ENCODE results near the gene OGFOD1. TPM values are rescaled to one million over a fixed set of nuclear protein-coding genes. Genes with fewer than 3 reads are reported as not detected.

Gene OGFOD1
- total and polyA plus RNA-seq, 12 donors, result 8.9 to 41.0 (median 35.8) TPM

DNA sequence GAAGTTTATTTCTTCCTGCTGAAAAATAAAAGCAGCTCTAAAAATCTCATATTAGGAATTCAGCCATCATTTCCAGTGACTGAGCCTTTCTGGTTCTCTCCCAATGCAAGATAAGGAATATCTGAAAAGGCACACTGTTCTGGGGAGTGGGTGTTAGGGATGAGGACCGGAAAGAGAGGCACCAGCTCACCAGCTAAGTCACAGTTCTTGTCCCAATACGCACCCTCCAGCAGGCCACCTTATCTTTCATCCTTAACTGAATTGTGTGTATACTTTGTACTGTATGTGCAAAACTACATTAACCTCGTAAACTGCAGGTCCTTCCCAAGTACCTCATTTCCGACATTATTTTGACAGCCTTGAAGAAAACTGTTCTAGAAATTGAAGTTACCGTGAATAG, 37.0 kb upstream of the OGFOD1 start:
- Histone ChIP-seq H3K4me3 (no peak overlapping the region), H3K27me3 (no peaks in the 10 kb centered on the region), H3K27ac (no peak overlapping the region), H3K9me3 (no peaks in the 10 kb centered on the region), H3K36me3 (peaks cover 0 to 49% (median 6%) of the 10 kb centered on the region in 9 donors), H3K4me1 (peaks cover 0 to 31% (median 8%) of the 10 kb centered on the region in 9 donors)
- TF ChIP-seq, protein P1, sequence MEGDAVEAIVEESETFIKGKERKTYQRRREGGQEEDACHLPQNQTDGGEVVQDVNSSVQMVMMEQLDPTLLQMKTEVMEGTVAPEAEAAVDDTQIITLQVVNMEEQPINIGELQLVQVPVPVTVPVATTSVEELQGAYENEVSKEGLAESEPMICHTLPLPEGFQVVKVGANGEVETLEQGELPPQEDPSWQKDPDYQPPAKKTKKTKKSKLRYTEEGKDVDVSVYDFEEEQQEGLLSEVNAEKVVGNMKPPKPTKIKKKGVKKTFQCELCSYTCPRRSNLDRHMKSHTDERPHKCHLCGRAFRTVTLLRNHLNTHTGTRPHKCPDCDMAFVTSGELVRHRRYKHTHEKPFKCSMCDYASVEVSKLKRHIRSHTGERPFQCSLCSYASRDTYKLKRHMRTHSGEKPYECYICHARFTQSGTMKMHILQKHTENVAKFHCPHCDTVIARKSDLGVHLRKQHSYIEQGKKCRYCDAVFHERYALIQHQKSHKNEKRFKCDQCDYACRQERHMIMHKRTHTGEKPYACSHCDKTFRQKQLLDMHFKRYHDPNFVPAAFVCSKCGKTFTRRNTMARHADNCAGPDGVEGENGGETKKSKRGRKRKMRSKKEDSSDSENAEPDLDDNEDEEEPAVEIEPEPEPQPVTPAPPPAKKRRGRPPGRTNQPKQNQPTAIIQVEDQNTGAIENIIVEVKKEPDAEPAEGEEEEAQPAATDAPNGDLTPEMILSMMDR (IDR thresholded peaks at IDR 0.05), result no peak
- no peak for ATAC-seq
- 69 to 77% methylated on average over 5 of the region's 5 CpGs for WGBS, 2 donors
- intact Hi-C loops (cut with DNase I), result no loop called here
- DNase-seq, result no peak

- no peaks in the 10 kb centered on the region for H3K9me3 ChIP-seq
- intact Hi-C loops (cut with DNase I), result no loop called here
- peaks cover 0 to 34% (median 0%) of the 10 kb centered on the region in 9 donors for H3K36me3 ChIP-seq
- TF ChIP-seq, protein P1 (IDR thresholded peaks at IDR 0.05), result no peak
- no peak for DNase-seq
- no peak for ATAC-seq
- H3K4me1 ChIP-seq, result peaks cover 0 to 43% (median 16%) of the 10 kb centered on the region in 9 donors
- H3K4me3 ChIP-seq, result no peak overlapping the region
- no peak overlapping the region for H3K27ac ChIP-seq
- no peaks in the 10 kb centered on the region for H3K27me3 ChIP-seq
- WGBS, 2 donors, result 87 to 88% methylated on average over 4 of the region's 4 CpGs
These were observed 35.5 kb upstream of the OGFOD1 start for GRCh38 chr16:56415875-56416274.

DNA sequence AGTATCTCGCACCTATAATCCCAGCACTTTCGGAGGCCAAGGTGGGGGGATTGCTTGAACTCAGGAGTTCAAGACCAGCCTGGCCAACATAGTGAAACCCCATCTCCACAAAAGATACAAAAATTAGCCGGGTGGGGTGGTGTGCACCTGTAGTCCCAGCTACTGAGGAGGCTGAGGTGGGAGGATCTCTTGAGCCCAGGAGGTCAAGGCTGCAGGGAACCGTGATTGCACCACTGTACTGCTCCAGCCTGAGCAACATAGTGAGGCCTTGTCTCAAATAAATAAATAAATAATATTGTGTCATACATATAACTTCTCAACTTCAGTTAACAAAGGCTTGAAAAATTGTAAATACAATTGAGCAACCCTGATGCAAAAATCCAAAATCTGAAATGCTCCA, 34.2 kb upstream of the OGFOD1 start:
- intact Hi-C loops (cut with DNase I), result no loop called here
- Histone ChIP-seq H3K4me3 (no peak overlapping the region), H3K27me3 (no peaks in the 10 kb centered on the region), H3K27ac (no peak overlapping the region), H3K4me1 (peaks cover 0 to 55% (median 25%) of the 10 kb centered on the region in 9 donors), H3K36me3 (peaks cover 0 to 22% (median 0%) of the 10 kb centered on the region in 9 donors), H3K9me3 (no peaks in the 10 kb centered on the region)
- DNase-seq, result no peak
- no peak for ATAC-seq
- TF ChIP-seq, protein P1 (IDR thresholded peaks at IDR 0.05), result no peak
- 95 to 100% methylated on average over 4 of the region's 4 CpGs for WGBS, 2 donors

- Histone ChIP-seq H3K9me3 (no peaks in the 10 kb centered on the region), H3K36me3 (no peaks in the 10 kb centered on the region), H3K4me3 (no peak overlapping the region), H3K27me3 (no peaks in the 10 kb centered on the region), H3K4me1 (peaks cover 3 to 61% (median 40%) of the 10 kb centered on the region in 9 donors), H3K27ac (no peak overlapping the region)
- DNase-seq, result no peak
- TF ChIP-seq, protein P1 (IDR thresholded peaks at IDR 0.05), result no peak
- WGBS, 2 donors, result 91 to 92% methylated on average over 8 of the region's 8 CpGs
- ATAC-seq, result no peak
- intact Hi-C loops (cut with DNase I), result no loop called here
These were observed 31.4 kb upstream of the OGFOD1 start for GRCh38 chr16:56419740-56420548.
